HCT116 (cell line): Measurements from ENCODE around the gene TMEM178A. TPM values are rescaled to one million over a fixed set of nuclear protein-coding genes. Genes with fewer than 3 reads are reported as not detected.

ENCODE experiments used
- ATAC-seq: fragments of 200-7000 bp; cut with Tn5 transposase; 2 replicates; pipeline ENCODE4 v1.9.1; 2020; ENCODE audit warnings: mild to moderate bottlenecking, moderate library complexity
- BruUV-seq: library from RNA; stranded (reverse); fragments of 400-500 nt; replicated peaks from 2 replicates; lab custom pipeline; 2021; lab: Mats Ljungman, UMichigan
- CTCF ChIA-PET: fragments of 300-600 bp; sonication (Branson Sonifier 250); formaldehyde crosslinking; loops from one replicate; lab custom pipeline; 2021; ENCODE audit warnings: antibody characterized with exemption; lab: Charles Lee
- POLR2A ChIA-PET: fragments of 300-600, 350-600 bp; sonication (Branson Sonifier 250); formaldehyde crosslinking; loops from one replicate; lab custom pipeline; 2021; ENCODE audit warnings: antibody characterized with exemption; lab: Charles Lee
- RAD21 ChIA-PET, 2 experiments: fragments of 300-600 bp; sonication (Branson Sonifier 250); formaldehyde crosslinking; loops; one replicate each; lab custom pipeline; 2023; ENCODE audit warnings: low total read pairs in 2 of 2; ENCODE audit not compliant: uncharacterized antibody in 2 of 2, unreplicated experiment in 2 of 2, low non-redundant PET in 1 of 2; lab: Charles Lee
- DNase-seq: peaks from one replicate; pipeline ENCODE4 v3.0.0-alpha.2; 2010; ENCODE audit warnings: low read depth, low spot score
- H2AFZ ChIP-seq: fragments of 200-600 bp; shearing (Covaris generic), sonication (generic); 2 replicates; pipeline ENCODE4 v1.6.1; 2017; ENCODE audit warnings: low read depth, mixed run types, mixed read lengths, antibody characterized with exemption, low read length; ENCODE audit not compliant: poor library complexity, severe bottlenecking
- H3K27ac ChIP-seq: 2 replicates; pipeline ENCODE4 v1.5.1; 2012; ENCODE audit warnings: low read depth, low read length
- H3K27me3 ChIP-seq: fragments of 200-600 bp; sonication (generic); 2 replicates; pipeline ENCODE4 v1.6.1; 2016; ENCODE audit warnings: mixed run types, low read length, mixed read lengths; ENCODE audit not compliant: insufficient read depth
- H3K36me3 ChIP-seq, 2 experiments: fragments of 200-500 bp in 1 of 2; fragments of 200-600 bp in 1 of 2; sonication (Bioruptor generic) in 1 of 2; sonication (generic) in 1 of 2; 2 replicates each; pipeline versions ENCODE4 v1.5.1 to v1.6.1; 2014 to 2016; ENCODE audit warnings: low read length in 2 of 2, inconsistent platforms in 1 of 2, mixed read lengths in 1 of 2, mixed run types in 1 of 2; ENCODE audit not compliant: insufficient read depth in 2 of 2, control insufficient read depth in 1 of 2
- H3K4me1 ChIP-seq, 2 experiments: fragments of 200-600 bp in 1 of 2; sonication (generic) in 1 of 2; 2 replicates each; pipeline versions ENCODE4 v1.5.1 to v1.6.1; 2012 to 2017; ENCODE audit warnings: low read length in 2 of 2, inconsistent platforms in 1 of 2, mild to moderate bottlenecking in 1 of 2, mixed read lengths in 1 of 2, mixed run types in 1 of 2, moderate library complexity in 1 of 2; ENCODE audit not compliant: insufficient read depth in 2 of 2, control insufficient read depth in 1 of 2
- H3K4me2 ChIP-seq: fragments of 200-600 bp; sonication (generic); 2 replicates; pipeline ENCODE4 v1.6.1; 2017; ENCODE audit warnings: mixed run types, low read length, mixed read lengths
- H3K4me3 ChIP-seq, 2 experiments: fragments of 200-600 bp in 1 of 2; sonication (generic) in 1 of 2; replicated peaks in 1 of 2; 2 replicates each; pipeline ENCODE4 v1.5.1; 2011 to 2016; ENCODE audit warnings: low read length in 2 of 2, control low read depth in 1 of 2, low read depth in 1 of 2, mild to moderate bottlenecking in 1 of 2, mixed read lengths in 1 of 2, mixed run types in 1 of 2
- H3K79me2 ChIP-seq: fragments of 200-600 bp; sonication (generic); 2 replicates; pipeline ENCODE4 v1.6.1; 2017; ENCODE audit warnings: mild to moderate bottlenecking, mixed run types, low read length, moderate library complexity, mixed read lengths; ENCODE audit not compliant: insufficient read depth
- H3K9ac ChIP-seq: fragments of 200-600 bp; sonication (generic); 2 replicates; pipeline ENCODE4 v1.6.1; 2016; ENCODE audit warnings: low read length, mixed read lengths
- H3K9me2 ChIP-seq: fragments of 200-600 bp; sonication (generic), shearing (Covaris generic); 2 replicates; pipeline ENCODE4 v1.6.1; 2017; ENCODE audit warnings: mixed run types, mild to moderate bottlenecking, moderate library complexity; ENCODE audit not compliant: insufficient read depth
- H3K9me3 ChIP-seq, 2 experiments: fragments of 200-500 bp in 1 of 2; fragments of 200-600 bp in 1 of 2; sonication (Bioruptor generic) in 1 of 2; sonication (generic) in 1 of 2; 2 replicates each; pipeline ENCODE4 v1.6.1; 2014 to 2017; ENCODE audit warnings: low read length in 2 of 2, mixed read lengths in 2 of 2, inconsistent platforms in 1 of 2, low read depth in 1 of 2, mild to moderate bottlenecking in 1 of 2, mixed run types in 1 of 2, moderate library complexity in 1 of 2; ENCODE audit not compliant: control insufficient read depth in 1 of 2, insufficient read depth in 1 of 2
- H4K20me1 ChIP-seq: fragments of 200-600 bp; sonication (generic), shearing (Covaris generic); 2 replicates; pipeline ENCODE4 v1.6.1; 2017; ENCODE audit warnings: mixed run types, mild to moderate bottlenecking, moderate library complexity; ENCODE audit not compliant: insufficient read depth
- CBX3 ChIP-seq: IDR thresholded peaks from 2 replicates; pipeline ENCODE4 v1.6.1; 2012; ENCODE audit warnings: low read depth
- CTCF ChIP-seq, 3 experiments: fragments of 200-600 bp in 1 of 3; sonication (generic) in 1 of 3; IDR thresholded peaks in 2 of 3; conservative IDR thresholded peaks in 1 of 3; 2 replicates each; pipeline ENCODE4 v1.5.1; 2012 to 2017; ENCODE audit warnings: low read depth in 2 of 3, low read length in 2 of 3, antibody characterized with exemption in 1 of 3, borderline replicate concordance in 1 of 3, control low read depth in 1 of 3, mild to moderate bottlenecking in 1 of 3, mixed read lengths in 1 of 3, mixed run types in 1 of 3, moderate library complexity in 1 of 3; ENCODE audit not compliant: insufficient read depth in 1 of 3
- EGR1 ChIP-seq: IDR thresholded peaks from 2 replicates; pipeline ENCODE4 v1.6.1; 2012; ENCODE audit warnings: low read depth
- YY1 ChIP-seq: IDR thresholded peaks from 2 replicates; pipeline ENCODE4 v1.6.1; 2011; ENCODE audit warnings: low read length, low read depth, moderate library complexity, mild to moderate bottlenecking; ENCODE audit not compliant: insufficient replicate concordance; ENCODE audit errors: extremely low read depth
- intact Hi-C: fragments of 100-400 bp; cut with micrococcal nuclease; formaldehyde crosslinking; loops from 2 replicates; pipeline ENCODE4 v1.10.0; 2022
- total RNA-seq: library from RNA; stranded (reverse); gene quantifications from one replicate; pipeline ENCODE4 v1.2.1, GENCODE V29; 2021; ENCODE audit not compliant: unreplicated experiment
- TF ChIP-seq, protein P1 (sequence below): IDR thresholded peaks from 2 replicates; pipeline ENCODE4 v1.6.1; 2012; ENCODE audit warnings: low read depth

The TMEM178A gene
- total RNA-seq, 1 experiment from 2014 or later: 1.3 TPM

DNA sequence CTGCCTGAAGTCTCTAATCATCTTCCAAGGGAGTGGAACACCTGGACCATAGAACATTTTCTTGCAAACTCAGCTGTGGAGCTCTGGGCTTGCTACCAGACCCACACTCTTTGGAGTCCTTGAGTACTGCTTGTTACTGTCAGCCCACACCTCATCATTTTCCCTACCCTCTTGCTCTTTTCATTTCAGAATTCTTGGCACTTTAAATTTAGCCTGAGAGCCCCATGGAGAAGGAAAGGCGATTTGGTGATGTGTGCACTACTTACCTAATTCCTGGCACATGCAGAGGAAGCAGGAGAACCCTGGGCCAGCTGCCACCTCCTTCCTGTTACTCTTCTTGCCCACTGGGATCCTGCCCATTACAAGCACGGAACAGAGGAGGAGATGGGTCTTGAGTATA is 31.7 kb downstream of the TMEM178A start:
- Histone ChIP-seq H3K27me3 (no peaks in the 10 kb centered on the region), H3K9me2 (no peaks in the 10 kb centered on the region), H3K27ac (no peak overlapping the region), H3K4me3 (no peak overlapping the region), H2AFZ (no peak overlapping the region), H3K4me1 (no peaks in the 10 kb centered on the region), H4K20me1 (no peaks in the 10 kb centered on the region), H3K9me3 (no peaks in the 10 kb centered on the region), H3K9ac (no peak overlapping the region), H3K4me2 (no peak overlapping the region), H3K79me2 (no peaks in the 10 kb centered on the region), H3K36me3 (no peaks in the 10 kb centered on the region)
- ChIA-PET POLR2A (no interaction called here), RAD21 (no interaction called here), CTCF (interaction anchor here (1.0 to 3.2 kb wide), 2 partner anchors 32 to 318 kb away, joined by 3 to 20 read pairs; no protein-coding TSS in a partner anchor)
- TF ChIP-seq CBX3: no peak
- TF ChIP-seq, protein P1, sequence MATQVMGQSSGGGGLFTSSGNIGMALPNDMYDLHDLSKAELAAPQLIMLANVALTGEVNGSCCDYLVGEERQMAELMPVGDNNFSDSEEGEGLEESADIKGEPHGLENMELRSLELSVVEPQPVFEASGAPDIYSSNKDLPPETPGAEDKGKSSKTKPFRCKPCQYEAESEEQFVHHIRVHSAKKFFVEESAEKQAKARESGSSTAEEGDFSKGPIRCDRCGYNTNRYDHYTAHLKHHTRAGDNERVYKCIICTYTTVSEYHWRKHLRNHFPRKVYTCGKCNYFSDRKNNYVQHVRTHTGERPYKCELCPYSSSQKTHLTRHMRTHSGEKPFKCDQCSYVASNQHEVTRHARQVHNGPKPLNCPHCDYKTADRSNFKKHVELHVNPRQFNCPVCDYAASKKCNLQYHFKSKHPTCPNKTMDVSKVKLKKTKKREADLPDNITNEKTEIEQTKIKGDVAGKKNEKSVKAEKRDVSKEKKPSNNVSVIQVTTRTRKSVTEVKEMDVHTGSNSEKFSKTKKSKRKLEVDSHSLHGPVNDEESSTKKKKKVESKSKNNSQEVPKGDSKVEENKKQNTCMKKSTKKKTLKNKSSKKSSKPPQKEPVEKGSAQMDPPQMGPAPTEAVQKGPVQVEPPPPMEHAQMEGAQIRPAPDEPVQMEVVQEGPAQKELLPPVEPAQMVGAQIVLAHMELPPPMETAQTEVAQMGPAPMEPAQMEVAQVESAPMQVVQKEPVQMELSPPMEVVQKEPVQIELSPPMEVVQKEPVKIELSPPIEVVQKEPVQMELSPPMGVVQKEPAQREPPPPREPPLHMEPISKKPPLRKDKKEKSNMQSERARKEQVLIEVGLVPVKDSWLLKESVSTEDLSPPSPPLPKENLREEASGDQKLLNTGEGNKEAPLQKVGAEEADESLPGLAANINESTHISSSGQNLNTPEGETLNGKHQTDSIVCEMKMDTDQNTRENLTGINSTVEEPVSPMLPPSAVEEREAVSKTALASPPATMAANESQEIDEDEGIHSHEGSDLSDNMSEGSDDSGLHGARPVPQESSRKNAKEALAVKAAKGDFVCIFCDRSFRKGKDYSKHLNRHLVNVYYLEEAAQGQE: no peak
- no peak for TF ChIP-seq EGR1
- no peak for TF ChIP-seq YY1
- no peak for TF ChIP-seq CTCF (IDR thresholded peaks at IDR 0.05 in 2 of 3, conservative IDR thresholded peaks at IDR 0.05 in 1 of 3; ENCODE audit: borderline replicate concordance in 1 of 3, insufficient read depth in 1 of 3, low read depth in 2 of 3, low read length in 2 of 3)
- DNase-seq (no peak), ATAC-seq (no peak)
- intact Hi-C loops: loop anchor here (10.0 kb wide), 1 partner anchor 183 kb away; no protein-coding TSS in a partner anchor
- BruUV-seq: no TSS peak
